MCF 10A (cell line): ENCODE measurements around the gene FARP1. TPM values are rescaled to one million over a fixed set of nuclear protein-coding genes. Genes with fewer than 3 reads are reported as not detected.

Experiments used
- BruUV-seq: library from RNA; stranded (reverse); fragments of 400-500 nt; replicated peaks from 2 replicates; lab custom pipeline; 2021; lab: Mats Ljungman, UMichigan
- CTCF ChIA-PET: fragments of 300-600 bp; sonication (Branson Sonifier 250); formaldehyde crosslinking; extraction: SDS; loops from one replicate; lab custom pipeline; 2021; ENCODE audit warnings: antibody characterized with exemption, inconsistent platforms; lab: Yijun Ruan, JAX
- POLR2A ChIA-PET: fragments of 300-600, 350-650 bp; sonication (Branson Sonifier 250); formaldehyde crosslinking; extraction: SDS; loops from one replicate; lab custom pipeline; 2020; ENCODE audit warnings: antibody characterized with exemption, inconsistent platforms; lab: Yijun Ruan, JAX
- DNase-seq: peaks from one replicate; pipeline ENCODE4 v3.0.0-alpha.2; 2018; ENCODE audit not compliant: unreplicated experiment
- H3K27ac Mint-ChIP-seq: one replicate; pipeline ENCODE4 v1.8.0; 2022; ENCODE audit warnings: mild to moderate bottlenecking, low read depth, mixed read lengths; ENCODE audit not compliant: unreplicated experiment
- H3K27me3 Mint-ChIP-seq: one replicate; pipeline ENCODE4 v1.8.0; 2022; ENCODE audit warnings: mixed read lengths; ENCODE audit not compliant: insufficient read depth, unreplicated experiment
- H3K36me3 Mint-ChIP-seq: one replicate; pipeline ENCODE4 v1.8.0; 2022; ENCODE audit warnings: mild to moderate bottlenecking, moderate library complexity, mixed read lengths; ENCODE audit not compliant: insufficient read depth, unreplicated experiment
- H3K4me1 Mint-ChIP-seq: one replicate; pipeline ENCODE4 v1.8.0; 2022; ENCODE audit warnings: mixed read lengths; ENCODE audit not compliant: insufficient read depth, unreplicated experiment
- H3K4me3 Mint-ChIP-seq: one replicate; pipeline ENCODE4 v1.8.0; 2022; ENCODE audit warnings: mild to moderate bottlenecking, moderate library complexity, mixed read lengths; ENCODE audit not compliant: unreplicated experiment
- H3K9me3 Mint-ChIP-seq: one replicate; pipeline ENCODE4 v1.8.0; 2022; ENCODE audit warnings: mixed read lengths; ENCODE audit not compliant: unreplicated experiment
- intact Hi-C: fragments of 100-400 bp; cut with micrococcal nuclease; formaldehyde crosslinking; loops from 2 replicates; pipeline ENCODE4 v1.14.1; 2022
- total RNA-seq: library from RNA; stranded (reverse); gene quantifications from 2 replicates; pipeline ENCODE4 v1.2.3, GENCODE V29; 2022
- TF ChIP-seq, protein P1 (sequence below): fragments of 200-600 bp; IDR thresholded peaks from one replicate; pipeline ENCODE4 v1.8.0; 2022; ENCODE audit warnings: antibody characterized with exemption, mild to moderate bottlenecking; ENCODE audit not compliant: unreplicated experiment

Gene FARP1
- total RNA-seq, 1 experiment from 2014 or later, result 30.1 TPM

DNA sequence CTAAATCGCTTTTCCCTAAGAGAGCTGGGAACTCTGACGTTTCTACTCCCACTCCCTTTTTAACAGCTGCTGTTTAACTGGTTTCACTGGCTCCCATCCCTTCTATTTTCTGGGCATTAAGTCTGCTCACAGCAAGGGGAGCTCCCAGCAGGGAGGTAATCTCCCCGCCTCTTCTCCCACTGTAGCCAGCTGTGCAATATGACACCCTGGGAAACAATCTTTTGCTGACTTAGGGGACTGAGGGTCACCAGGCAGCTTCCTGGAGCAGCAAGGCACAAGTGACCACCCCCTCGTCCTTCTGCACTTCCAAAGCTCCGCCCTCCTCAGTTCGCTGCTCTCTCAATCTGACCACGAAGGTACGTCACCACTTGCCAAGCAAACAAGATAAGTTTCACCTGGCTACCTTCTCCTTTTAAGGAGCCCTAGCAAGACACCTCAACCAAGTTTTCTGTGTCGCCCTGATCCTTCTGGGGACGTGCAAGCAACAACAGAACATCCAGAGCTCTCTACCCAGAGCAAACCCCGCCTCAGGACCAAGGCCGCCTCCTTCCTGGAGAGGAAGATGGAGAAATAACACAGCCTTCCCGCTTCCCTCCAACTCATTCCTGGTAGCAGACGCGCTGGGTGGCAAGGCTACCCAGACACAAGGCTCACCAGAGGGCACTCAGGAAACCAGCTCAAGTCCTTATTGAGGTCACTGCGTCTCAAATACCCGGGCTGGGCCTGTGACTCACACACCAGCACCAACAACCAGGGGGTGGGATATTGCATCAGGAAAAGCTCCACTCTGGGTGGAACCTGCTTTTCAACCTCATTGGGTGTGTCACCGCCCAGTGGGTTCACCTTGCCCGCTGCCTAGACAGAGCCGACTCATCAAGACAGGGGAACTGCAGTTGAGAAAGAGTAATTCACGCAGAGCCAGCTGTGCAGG is 341.7 kb downstream of the FARP1 start:
- H3K4me3 Mint-ChIP-seq, result peak overlapping the region; percentile 68
- peaks cover 47% of the 10 kb centered on the region for H3K4me1 Mint-ChIP-seq
- peak overlapping the region; percentile 94 for H3K27ac Mint-ChIP-seq
- H3K27me3 Mint-ChIP-seq, result no peaks in the 10 kb centered on the region
- BruUV-seq, result TSS peak; percentile 61
- peaks cover 20% of the 10 kb centered on the region for H3K36me3 Mint-ChIP-seq
- POLR2A ChIA-PET, result interaction anchor here (0.6 to 4.8 kb wide), 21 partner anchors 9 to 1173 kb away, joined by 3 to 79 read pairs (median 4); partner anchors contain the start of genes STK24 and UBAC2
- intact Hi-C loops, result loop anchor here (1.0 to 10.0 kb wide), 4 partner anchors 25 to 170 kb away; no protein-coding TSS in a partner anchor
- TF ChIP-seq, protein P1, sequence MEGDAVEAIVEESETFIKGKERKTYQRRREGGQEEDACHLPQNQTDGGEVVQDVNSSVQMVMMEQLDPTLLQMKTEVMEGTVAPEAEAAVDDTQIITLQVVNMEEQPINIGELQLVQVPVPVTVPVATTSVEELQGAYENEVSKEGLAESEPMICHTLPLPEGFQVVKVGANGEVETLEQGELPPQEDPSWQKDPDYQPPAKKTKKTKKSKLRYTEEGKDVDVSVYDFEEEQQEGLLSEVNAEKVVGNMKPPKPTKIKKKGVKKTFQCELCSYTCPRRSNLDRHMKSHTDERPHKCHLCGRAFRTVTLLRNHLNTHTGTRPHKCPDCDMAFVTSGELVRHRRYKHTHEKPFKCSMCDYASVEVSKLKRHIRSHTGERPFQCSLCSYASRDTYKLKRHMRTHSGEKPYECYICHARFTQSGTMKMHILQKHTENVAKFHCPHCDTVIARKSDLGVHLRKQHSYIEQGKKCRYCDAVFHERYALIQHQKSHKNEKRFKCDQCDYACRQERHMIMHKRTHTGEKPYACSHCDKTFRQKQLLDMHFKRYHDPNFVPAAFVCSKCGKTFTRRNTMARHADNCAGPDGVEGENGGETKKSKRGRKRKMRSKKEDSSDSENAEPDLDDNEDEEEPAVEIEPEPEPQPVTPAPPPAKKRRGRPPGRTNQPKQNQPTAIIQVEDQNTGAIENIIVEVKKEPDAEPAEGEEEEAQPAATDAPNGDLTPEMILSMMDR, result no peak
- CTCF ChIA-PET, result interaction anchor here (0.5 to 7.4 kb wide), 27 partner anchors 10 to 629 kb away, joined by 3 to 71 read pairs (median 3); no protein-coding TSS in a partner anchor
- H3K9me3 Mint-ChIP-seq, result no peaks in the 10 kb centered on the region
- DNase-seq, result peak; percentile 99

DNA sequence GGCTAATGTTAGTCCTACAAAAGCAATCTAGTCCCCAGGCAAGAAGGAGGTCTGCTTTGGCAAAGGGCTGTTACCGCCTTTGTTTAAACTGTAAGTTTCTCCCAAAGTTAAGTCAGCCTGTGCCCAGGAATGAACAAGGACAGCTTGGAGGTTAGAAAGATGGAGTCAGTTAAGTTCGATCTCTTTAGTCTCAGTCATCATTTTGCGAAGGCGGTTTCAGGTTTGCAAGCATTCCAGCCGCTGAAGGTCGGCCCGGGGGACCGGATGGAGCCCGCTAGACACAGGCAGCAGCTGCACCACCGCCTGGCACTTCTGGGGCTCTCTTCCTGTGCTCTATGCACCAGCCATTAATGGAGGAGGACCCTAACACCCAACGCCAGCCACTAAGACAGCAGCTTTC is 342.7 kb downstream of the FARP1 start:
- DNase-seq, result no peak
- H3K4me3 Mint-ChIP-seq, result no peak overlapping the region
- peak overlapping the region; percentile 94 for H3K27ac Mint-ChIP-seq
- ChIA-PET CTCF (interaction anchor here (0.6 to 7.4 kb wide), 15 partner anchors 12 to 359 kb away, joined by 3 to 71 read pairs (median 3); no protein-coding TSS in a partner anchor), POLR2A (interaction anchor here (0.6 to 4.8 kb wide), 15 partner anchors 10 to 715 kb away, joined by 3 to 79 read pairs (median 4); partner anchors contain the start of genes STK24 and UBAC2)
- H3K27me3 Mint-ChIP-seq, result no peaks in the 10 kb centered on the region
- TF ChIP-seq, protein P1, result no peak
- peaks cover 23% of the 10 kb centered on the region for H3K36me3 Mint-ChIP-seq
- H3K9me3 Mint-ChIP-seq, result no peaks in the 10 kb centered on the region
- peaks cover 52% of the 10 kb centered on the region for H3K4me1 Mint-ChIP-seq
- TSS peak; percentile 89 for BruUV-seq
- intact Hi-C loops, result loop anchor here (10.0 kb wide), 1 partner anchor 169 kb away; no protein-coding TSS in a partner anchor

DNA sequence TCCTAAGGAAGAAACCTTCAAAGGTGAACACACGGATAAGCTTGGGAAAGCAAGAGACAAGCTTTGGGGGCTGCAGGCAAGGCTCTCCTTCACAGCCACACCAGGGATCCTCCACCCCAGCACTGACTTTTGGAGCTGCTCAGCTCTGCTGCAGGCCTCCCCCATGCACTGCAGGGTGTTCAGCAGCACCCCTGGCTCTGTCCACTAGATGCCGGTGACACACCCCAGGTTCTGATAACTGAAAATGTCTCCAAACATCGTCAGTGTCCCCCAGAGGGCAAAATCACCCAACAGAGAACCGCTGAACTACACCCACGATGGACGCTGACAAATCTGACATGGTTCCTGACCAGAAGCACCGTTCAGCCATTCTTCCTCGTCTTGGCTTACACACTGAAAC is 343.5 kb downstream of the FARP1 start:
- POLR2A ChIA-PET, result interaction anchor here (0.8 to 3.2 kb wide), 3 partner anchors 9 to 85 kb away, joined by 3 to 13 read pairs (median 11); no protein-coding TSS in a partner anchor
- H3K27me3 Mint-ChIP-seq, result no peaks in the 10 kb centered on the region
- H3K4me1 Mint-ChIP-seq, result peaks cover 46% of the 10 kb centered on the region
- no peaks in the 10 kb centered on the region for H3K9me3 Mint-ChIP-seq
- CTCF ChIA-PET, result interaction anchor here (1.1 to 7.4 kb wide), 3 partner anchors 41 to 185 kb away, joined by 3 to 71 read pairs (median 15); no protein-coding TSS in a partner anchor
- peaks cover 16% of the 10 kb centered on the region for H3K36me3 Mint-ChIP-seq
- TF ChIP-seq, protein P1, result no peak
- intact Hi-C loops, result loop anchor here (10.0 kb wide), 1 partner anchor 168 kb away; no protein-coding TSS in a partner anchor
- H3K27ac Mint-ChIP-seq, result no peak overlapping the region
- no peak overlapping the region for H3K4me3 Mint-ChIP-seq
- no TSS peak for BruUV-seq
- no peak for DNase-seq
